H9 (cell line): ENCODE results near the gene SMAP1. TPM values are rescaled to one million over a fixed set of nuclear protein-coding genes. Genes with fewer than 3 reads are reported as not detected.

Source experiments
- DNase-seq: peaks from one replicate; pipeline ENCODE4 v3.0.0-alpha.2; 2017
- H2AFZ ChIP-seq: one replicate; pipeline ENCODE4 v1.6.1; 2013; ENCODE audit warnings: mild to moderate bottlenecking, low read length, control low read depth, moderate library complexity
- H2AK5ac ChIP-seq: 2 replicates; pipeline ENCODE4 v1.6.1; 2013; ENCODE audit warnings: low read length, control low read depth, mixed read lengths; ENCODE audit not compliant: insufficient read length
- H2BK120ac ChIP-seq: one replicate; pipeline ENCODE4 v1.6.1; 2013; ENCODE audit warnings: low read depth, mild to moderate bottlenecking, low read length, control low read depth, inconsistent platforms; ENCODE audit not compliant: poor library complexity, severe bottlenecking
- H2BK12ac ChIP-seq: 2 replicates; pipeline ENCODE4 v1.6.1; 2013; ENCODE audit warnings: low read length, control low read depth, mixed read lengths, low read depth; ENCODE audit not compliant: insufficient read length
- H2BK15ac ChIP-seq: 2 replicates; pipeline ENCODE4 v1.6.1; 2013; ENCODE audit warnings: low read depth, low read length, control low read depth
- H2BK20ac ChIP-seq: one replicate; pipeline ENCODE4 v1.6.1; 2013; ENCODE audit warnings: low read depth, mild to moderate bottlenecking, low read length, control low read depth, inconsistent platforms; ENCODE audit not compliant: poor library complexity, severe bottlenecking
- H2BK5ac ChIP-seq: 2 replicates; pipeline ENCODE4 v1.6.1; 2013; ENCODE audit warnings: low read length, control low read depth, mixed read lengths; ENCODE audit not compliant: insufficient read length
- H3K14ac ChIP-seq: 2 replicates; pipeline ENCODE4 v1.6.1; 2013; ENCODE audit warnings: low read length, control low read depth; ENCODE audit not compliant: insufficient read depth
- H3K18ac ChIP-seq: 2 replicates; pipeline ENCODE4 v1.6.1; 2013; ENCODE audit warnings: low read depth, mild to moderate bottlenecking, mixed read lengths, low read length, control low read depth; ENCODE audit not compliant: insufficient read length
- H3K23ac ChIP-seq: 2 replicates; pipeline ENCODE4 v1.6.1; 2013; ENCODE audit warnings: low read length, control low read depth, mixed read lengths, low read depth; ENCODE audit not compliant: insufficient read length
- H3K23me2 ChIP-seq: 2 replicates; pipeline ENCODE4 v1.6.1; 2013; ENCODE audit warnings: low read depth, mild to moderate bottlenecking, mixed read lengths, low read length, control low read depth; ENCODE audit not compliant: insufficient read length, poor library complexity, severe bottlenecking
- H3K27ac ChIP-seq: 2 replicates; pipeline ENCODE4 v1.5.1; 2013; ENCODE audit warnings: low read length, control low read depth, mixed read lengths, low read depth; ENCODE audit not compliant: insufficient read length
- H3K27me3 ChIP-seq: 2 replicates; pipeline ENCODE4 v1.6.1; 2013; ENCODE audit warnings: low read length, control low read depth, inconsistent platforms; ENCODE audit not compliant: insufficient read depth
- H3K4ac ChIP-seq: 2 replicates; pipeline ENCODE4 v1.6.1; 2013; ENCODE audit warnings: low read depth, mild to moderate bottlenecking, control low read depth, inconsistent platforms, low read length, moderate library complexity
- H3K4me1 ChIP-seq: 2 replicates; pipeline ENCODE4 v1.6.1; 2013; ENCODE audit warnings: low read length, control low read depth, inconsistent platforms; ENCODE audit not compliant: insufficient read depth
- H3K4me2 ChIP-seq: 2 replicates; pipeline ENCODE4 v1.6.1; 2013; ENCODE audit warnings: low read length, control low read depth, mixed read lengths; ENCODE audit not compliant: insufficient read length, insufficient read depth
- H3K56ac ChIP-seq: 2 replicates; pipeline ENCODE4 v1.6.1; 2013; ENCODE audit warnings: low read depth, mild to moderate bottlenecking, mixed read lengths, low read length, control low read depth; ENCODE audit not compliant: insufficient read length
- H3K79me1 ChIP-seq: 2 replicates; pipeline ENCODE4 v1.6.1; 2013; ENCODE audit warnings: low read depth, mild to moderate bottlenecking, moderate library complexity, low read length, control low read depth, inconsistent platforms; ENCODE audit not compliant: insufficient read depth, poor library complexity, severe bottlenecking
- H3K79me2 ChIP-seq: 2 replicates; pipeline ENCODE4 v1.6.1; 2013; ENCODE audit warnings: low read length, control low read depth, inconsistent platforms; ENCODE audit not compliant: insufficient read depth
- H3K9ac ChIP-seq: 2 replicates; pipeline ENCODE4 v1.6.1; 2013; ENCODE audit warnings: low read length, control low read depth, mixed read lengths; ENCODE audit not compliant: insufficient read length; ENCODE audit errors: extremely low read depth
- H3K9me3 ChIP-seq: one replicate; pipeline ENCODE4 v1.6.1; 2013; ENCODE audit warnings: low read depth, low read length, inconsistent platforms; ENCODE audit not compliant: control insufficient read depth
- H3T11ph ChIP-seq: one replicate; pipeline ENCODE4 v1.6.1; 2013; ENCODE audit warnings: mild to moderate bottlenecking, low read length, control low read depth, inconsistent platforms
- H4K20me1 ChIP-seq: one replicate; pipeline ENCODE4 v1.6.1; 2013; ENCODE audit not compliant: control insufficient read depth, insufficient read length, insufficient read depth
- H4K5ac ChIP-seq: 2 replicates; pipeline ENCODE4 v1.6.1; 2013; ENCODE audit warnings: low read depth, mild to moderate bottlenecking, mixed read lengths, low read length, control low read depth; ENCODE audit not compliant: insufficient read length
- H4K8ac ChIP-seq: replicated peaks from 2 replicates; pipeline ENCODE4 v1.6.1; 2013; ENCODE audit warnings: low read length, control low read depth, mixed read lengths, low read depth; ENCODE audit not compliant: insufficient read length
- H4K91ac ChIP-seq: 2 replicates; pipeline ENCODE4 v1.6.1; 2013; ENCODE audit warnings: low read depth, mild to moderate bottlenecking, moderate library complexity, mixed read lengths, low read length, control low read depth; ENCODE audit not compliant: insufficient read length
- H3K27ac Mint-ChIP-seq, 3 experiments: 2 replicates in 2 of 3; 3 replicates in 1 of 3; pipeline ENCODE4 v1.8.0; 2020 to 2021; ENCODE audit warnings: mixed read lengths in 3 of 3, mild to moderate bottlenecking in 1 of 3, moderate library complexity in 1 of 3
- H3K27me3 Mint-ChIP-seq: 2 replicates; pipeline ENCODE4 v1.8.0; 2021; ENCODE audit warnings: low read depth, mild to moderate bottlenecking, moderate library complexity, mixed read lengths
- H3K36me3 Mint-ChIP-seq, 3 experiments: 2 replicates in 2 of 3; 3 replicates in 1 of 3; pipeline ENCODE4 v1.8.0; 2020 to 2021; ENCODE audit warnings: low read depth in 3 of 3, mixed read lengths in 3 of 3; ENCODE audit not compliant: insufficient read depth in 1 of 3
- H3K4me1 Mint-ChIP-seq, 2 experiments: 2 replicates each; pipeline ENCODE4 v1.8.0; 2020; ENCODE audit warnings: mixed read lengths in 2 of 2
- H3K4me3 Mint-ChIP-seq, 2 experiments: 2 replicates in 1 of 2; 3 replicates in 1 of 2; pipeline ENCODE4 v1.8.0; 2020 to 2021; ENCODE audit warnings: mild to moderate bottlenecking in 2 of 2, mixed read lengths in 2 of 2, moderate library complexity in 1 of 2
- H3K9me3 Mint-ChIP-seq, 2 experiments: 2 replicates in 1 of 2; 3 replicates in 1 of 2; pipeline ENCODE4 v1.8.0; 2020; ENCODE audit warnings: mild to moderate bottlenecking in 2 of 2, mixed read lengths in 2 of 2, moderate library complexity in 1 of 2
- WGBS: extraction: QIAGEN DNeasy Blood & Tissue Kit; methylation state at CpG from one replicate; pipeline ENCODE4 v1.1.7; 2013; ENCODE audit warnings: missing lambda C conversion rate, low lambda C conversion rate, mixed read lengths; ENCODE audit not compliant: insufficient read length; ENCODE audit errors: extremely low coverage; 5-methylcytosine and 5-hydroxymethylcytosine counted together
- total RNA-seq: library from RNA; stranded (reverse); gene quantifications from 2 replicates; pipeline ENCODE4 v1.2.1, GENCODE V29; 2021
- TF ChIP-seq, protein P1 (sequence below): fragments of 200-600 bp; sonication (generic); conservative IDR thresholded peaks from 3 replicates; pipeline ENCODE4 v1.8.0; 2021; ENCODE audit warnings: antibody characterized with exemption, mild to moderate bottlenecking

The SMAP1 gene
- total RNA-seq, 1 experiment from 2014 or later = 29.3 TPM

DNA sequence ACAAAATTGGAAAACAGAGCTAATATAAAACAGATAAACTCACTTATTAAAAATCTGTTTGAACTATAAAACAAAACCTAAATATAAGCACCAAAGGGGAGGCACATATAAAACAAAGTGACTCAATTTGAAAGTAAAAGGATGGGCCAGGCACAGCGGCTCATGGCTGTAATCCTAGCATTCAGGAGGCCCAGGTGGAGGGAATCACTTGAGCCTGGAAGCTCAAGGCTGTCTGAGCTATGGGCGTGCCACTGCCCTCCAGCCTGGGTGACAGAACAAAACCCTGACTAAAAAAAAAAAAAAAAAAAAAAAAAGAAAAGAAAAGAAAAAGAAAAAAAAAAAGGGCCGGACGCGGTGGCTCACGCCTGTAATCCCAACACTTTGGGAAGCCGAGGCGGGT lies 31.1 kb upstream of the SMAP1 start:
- H3T11ph ChIP-seq = no peak overlapping the region
- H3K14ac ChIP-seq = no peak overlapping the region
- no peak overlapping the region for H3K56ac ChIP-seq
- H3K79me2 ChIP-seq = no peaks in the 10 kb centered on the region
- H3K9me3 ChIP-seq = no peaks in the 10 kb centered on the region
- H2BK5ac ChIP-seq = no peak overlapping the region
- DNase-seq = no peak
- Mint-ChIP-seq H3K4me3 (no peak overlapping the region), H3K4me1 (peaks cover 3 to 7% of the 10 kb centered on the region in 2 experiments; a peak in 2 of 4 replicates), H3K9me3 (no peaks in the 10 kb centered on the region), H3K27me3 (no peaks in the 10 kb centered on the region), H3K36me3 (no peaks in the 10 kb centered on the region), H3K27ac (peak overlapping the region in 1 of 3 experiments; percentile 58; a peak in 1 of 7 replicates)
- no peak overlapping the region for H2BK20ac ChIP-seq
- no peaks in the 10 kb centered on the region for H3K27me3 ChIP-seq
- H3K23ac ChIP-seq = no peak overlapping the region
- H3K79me1 ChIP-seq = no peaks in the 10 kb centered on the region
- no peak overlapping the region for H2AK5ac ChIP-seq
- H3K23me2 ChIP-seq = no peaks in the 10 kb centered on the region
- H3K18ac ChIP-seq = no peak overlapping the region
- H3K9ac ChIP-seq = no peak overlapping the region
- H3K27ac ChIP-seq = no peak overlapping the region
- H4K5ac ChIP-seq = no peak overlapping the region
- no peak overlapping the region for H2BK12ac ChIP-seq
- H2AFZ ChIP-seq = no peak overlapping the region
- H4K8ac ChIP-seq = no peak overlapping the region
- no peak overlapping the region for H4K91ac ChIP-seq
- no peaks in the 10 kb centered on the region for H4K20me1 ChIP-seq
- H3K4me2 ChIP-seq = no peak overlapping the region
- H3K4me1 ChIP-seq = no peaks in the 10 kb centered on the region
- H2BK120ac ChIP-seq = no peak overlapping the region
- no peak overlapping the region for H2BK15ac ChIP-seq
- H3K4ac ChIP-seq = no peak overlapping the region
- TF ChIP-seq, protein P1, sequence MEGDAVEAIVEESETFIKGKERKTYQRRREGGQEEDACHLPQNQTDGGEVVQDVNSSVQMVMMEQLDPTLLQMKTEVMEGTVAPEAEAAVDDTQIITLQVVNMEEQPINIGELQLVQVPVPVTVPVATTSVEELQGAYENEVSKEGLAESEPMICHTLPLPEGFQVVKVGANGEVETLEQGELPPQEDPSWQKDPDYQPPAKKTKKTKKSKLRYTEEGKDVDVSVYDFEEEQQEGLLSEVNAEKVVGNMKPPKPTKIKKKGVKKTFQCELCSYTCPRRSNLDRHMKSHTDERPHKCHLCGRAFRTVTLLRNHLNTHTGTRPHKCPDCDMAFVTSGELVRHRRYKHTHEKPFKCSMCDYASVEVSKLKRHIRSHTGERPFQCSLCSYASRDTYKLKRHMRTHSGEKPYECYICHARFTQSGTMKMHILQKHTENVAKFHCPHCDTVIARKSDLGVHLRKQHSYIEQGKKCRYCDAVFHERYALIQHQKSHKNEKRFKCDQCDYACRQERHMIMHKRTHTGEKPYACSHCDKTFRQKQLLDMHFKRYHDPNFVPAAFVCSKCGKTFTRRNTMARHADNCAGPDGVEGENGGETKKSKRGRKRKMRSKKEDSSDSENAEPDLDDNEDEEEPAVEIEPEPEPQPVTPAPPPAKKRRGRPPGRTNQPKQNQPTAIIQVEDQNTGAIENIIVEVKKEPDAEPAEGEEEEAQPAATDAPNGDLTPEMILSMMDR = no peak
- WGBS = no CpG with 5 or more reads among the region's 8 CpGs
